HepG2 (cell line): ENCODE measurements around the gene PPP1R13L. TPM values are rescaled to one million over a fixed set of nuclear protein-coding genes. Genes with fewer than 3 reads are reported as not detected.
A peak's percentile ranks its signal among the peaks of the same experiment; 100 is the strongest.

Experiments used
- DRAP1 ChIP-seq: IDR thresholded peaks from 2 replicates; pipeline ENCODE4 v1.6.1; 2016; ENCODE audit warnings: missing genetic modification reagents, missing compliant biosample characterization
- E2F1 ChIP-seq: sonication (generic); formaldehyde crosslinking; IDR thresholded peaks from 2 replicates; pipeline ENCODE4 v1.5.0; 2020; ENCODE audit warnings: missing genetic modification reagents
- ELF3 ChIP-seq: IDR thresholded peaks from 2 replicates; pipeline ENCODE4 v1.6.1; 2016; ENCODE audit warnings: missing genetic modification reagents, missing compliant biosample characterization
- ELF4 ChIP-seq: sonication (generic); formaldehyde crosslinking; IDR thresholded peaks from 2 replicates; pipeline ENCODE4 v1.5.0; 2020; ENCODE audit warnings: missing genetic modification reagents, mild to moderate bottlenecking, moderate library complexity, borderline replicate concordance
- FUBP1 ChIP-seq: sonication (generic); formaldehyde crosslinking; IDR thresholded peaks from 2 replicates; pipeline ENCODE4 v1.5.1; 2020; ENCODE audit warnings: missing genetic modification reagents, mild to moderate bottlenecking, borderline replicate concordance
- HCFC1 ChIP-seq: fragments of 150-350 bp; IDR thresholded peaks from 2 replicates; pipeline ENCODE4 v1.6.1; 2014; ENCODE audit warnings: low read depth, low read length
- JUN ChIP-seq: sonication (generic); formaldehyde crosslinking; IDR thresholded peaks from 2 replicates; pipeline ENCODE4 v1.4.0; 2020; ENCODE audit warnings: mild to moderate bottlenecking, missing genetic modification reagents
- KDM1A ChIP-seq: IDR thresholded peaks from 2 replicates; pipeline ENCODE4 v1.6.1; 2016; ENCODE audit warnings: missing compliant biosample characterization
- KDM3A ChIP-seq: IDR thresholded peaks from 2 replicates; pipeline ENCODE4 v1.6.1; 2018; ENCODE audit warnings: low read depth, missing compliant biosample characterization
- POGZ ChIP-seq: sonication (generic); formaldehyde crosslinking; IDR thresholded peaks from 2 replicates; pipeline ENCODE4 v1.4.0; 2020; ENCODE audit warnings: mild to moderate bottlenecking, missing genetic modification reagents
- RARG ChIP-seq: sonication (generic); formaldehyde crosslinking; IDR thresholded peaks from 2 replicates; pipeline ENCODE4 v1.4.0; 2020; ENCODE audit warnings: low read depth, mild to moderate bottlenecking, missing genetic modification reagents
- RBM22 ChIP-seq: fragments of 200-400 bp; formaldehyde crosslinking; optimal IDR thresholded peaks from 2 replicates; pipeline ENCODE3; 2017; ENCODE audit warnings: mild to moderate bottlenecking, low read length, moderate library complexity
- SIX1 ChIP-seq: sonication (generic); formaldehyde crosslinking; IDR thresholded peaks from 2 replicates; pipeline ENCODE4 v1.4.0; 2020; ENCODE audit warnings: missing genetic modification reagents, borderline replicate concordance
- TEAD2 ChIP-seq: sonication (generic); formaldehyde crosslinking; IDR thresholded peaks from 2 replicates; pipeline ENCODE4 v1.9.0; 2021; ENCODE audit warnings: missing genetic modification reagents
- THRA ChIP-seq: sonication (generic); formaldehyde crosslinking; IDR thresholded peaks from 2 replicates; pipeline ENCODE4 v1.4.0; 2020; ENCODE audit warnings: missing genetic modification reagents, borderline replicate concordance
- XRCC5 ChIP-seq: fragments of 200-400 bp; formaldehyde crosslinking; optimal IDR thresholded peaks from 2 replicates; pipeline ENCODE3; 2017; ENCODE audit warnings: mild to moderate bottlenecking, low read length
- ZHX1 ChIP-seq: sonication (generic); formaldehyde crosslinking; IDR thresholded peaks from 2 replicates; pipeline ENCODE4 v1.8.1; 2022; ENCODE audit warnings: low read depth, mild to moderate bottlenecking, missing genetic modification reagents
- ZNF235 ChIP-seq: sonication (generic); formaldehyde crosslinking; IDR thresholded peaks from 2 replicates; pipeline ENCODE4 v1.8.1; 2023; ENCODE audit warnings: mild to moderate bottlenecking, missing genetic modification reagents, borderline replicate concordance
- ZNF616 ChIP-seq: sonication (generic); formaldehyde crosslinking; IDR thresholded peaks from 2 replicates; pipeline ENCODE4 v1.5.0; 2020; ENCODE audit warnings: low read depth, mild to moderate bottlenecking, missing genetic modification reagents
- ZSCAN31 ChIP-seq: sonication (generic); formaldehyde crosslinking; IDR thresholded peaks from 2 replicates; pipeline ENCODE4 v1.5.0; 2020; ENCODE audit warnings: low read depth, mild to moderate bottlenecking, missing genetic modification reagents
- polyA plus RNA-seq, 8 experiments: library from polyadenylated mRNA; depleted of rRNA in 3 of 8; stranded (reverse) in 7 of 8; unstranded in 1 of 8; fragments of >200 nt; fragmentation: Illumina TruSeq in 4 of 8; extraction: Trizol in 4 of 8; gene quantifications; 2 replicates each; pipeline versions ENCODE4 v1.2.1 to v1.2.3, GENCODE V29; 2011 to 2016; ENCODE audit warnings: low read depth in 4 of 8, missing spikeins in 1 of 8, mixed read lengths in 1 of 8; ENCODE audit not compliant: insufficient read depth in 1 of 8
- total RNA-seq, 5 experiments: library from RNA; depleted of rRNA; stranded (reverse); fragments of >200 nt; fragmentation: Illumina TruSeq; extraction: Trizol; gene quantifications; 2 replicates each; pipeline ENCODE4 v1.2.3, GENCODE V29; 2016; ENCODE audit warnings: low read depth in 1 of 5
- TF ChIP-seq, protein P1 (sequence below): sonication (generic); formaldehyde crosslinking; IDR thresholded peaks from 2 replicates; pipeline ENCODE4 v1.8.0; 2022; ENCODE audit warnings: low read depth, missing genetic modification reagents

PPP1R13L gene
- total and polyA plus RNA-seq, 2 of the 13 experiments (the other 11 are each of a cell fraction or from before 2014, with no cell fraction given) = 1.3 to 6.6 TPM

DNA sequence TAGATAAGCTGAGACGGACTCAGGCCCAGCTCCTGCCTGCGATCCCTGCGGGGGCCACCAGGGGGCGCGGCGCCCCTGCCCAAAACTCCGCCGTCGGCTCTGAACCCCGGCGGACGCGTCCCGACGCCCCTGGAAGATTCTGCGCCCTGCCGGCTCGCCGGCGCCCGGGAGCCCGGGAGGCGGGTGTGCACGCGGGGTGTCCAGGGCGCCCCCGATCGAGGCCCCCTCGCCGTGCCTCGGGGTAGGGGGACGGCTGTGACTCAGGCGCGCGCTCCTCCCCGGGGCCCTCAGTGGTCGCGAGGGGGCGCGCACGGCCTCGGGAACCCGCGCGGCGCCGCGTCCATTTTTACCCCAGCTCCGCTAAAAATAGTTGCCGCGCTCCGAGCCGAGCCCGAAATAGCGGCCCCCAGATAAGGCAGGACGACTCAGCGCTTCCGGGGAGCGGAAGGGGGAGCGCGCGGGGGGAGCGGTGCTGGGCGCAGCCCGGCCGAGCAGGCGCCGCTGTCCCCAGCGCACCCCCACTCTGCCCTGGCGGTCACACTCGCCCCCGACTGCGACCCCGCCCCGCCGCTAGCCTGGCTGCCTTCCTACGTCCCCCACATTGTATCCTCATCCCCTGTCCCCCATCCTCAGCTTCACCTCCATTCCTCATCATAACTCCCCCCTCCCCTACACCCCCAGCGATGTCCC, 34.8 kb upstream of the PPP1R13L start (continued):
- TF ChIP-seq SIX1 (CRISPR knock-in tag) (no peak), ZNF235 (CRISPR knock-in tag) (peak; percentile 71; the same call in 1 of the 2 replicates), THRA (CRISPR knock-in tag) (no peak), KDM1A (no peak), ZHX1 (CRISPR knock-in tag) (0 out of 2 replicates have a peak, but pooled peaks have one; percentile 45), ZNF616 (no peak), E2F1 (no peak), HCFC1 (no peak), KDM3A (CRISPR knock-in tag) (0 out of 2 replicates have a peak, but pooled peaks have one; percentile 34), DRAP1 (CRISPR knock-in tag) (no peak), RBM22 (no peak), RARG (no peak), ELF3 (CRISPR knock-in tag) (no peak; the same call in 1 of the 2 replicates), TEAD2 (no peak), XRCC5 (peak; percentile 69), ELF4 (no peak), POGZ (CRISPR knock-in tag) (no peak), JUN (CRISPR knock-in tag) (no peak), FUBP1 (no peak), ZSCAN31 (no peak)
- TF ChIP-seq, protein P1, sequence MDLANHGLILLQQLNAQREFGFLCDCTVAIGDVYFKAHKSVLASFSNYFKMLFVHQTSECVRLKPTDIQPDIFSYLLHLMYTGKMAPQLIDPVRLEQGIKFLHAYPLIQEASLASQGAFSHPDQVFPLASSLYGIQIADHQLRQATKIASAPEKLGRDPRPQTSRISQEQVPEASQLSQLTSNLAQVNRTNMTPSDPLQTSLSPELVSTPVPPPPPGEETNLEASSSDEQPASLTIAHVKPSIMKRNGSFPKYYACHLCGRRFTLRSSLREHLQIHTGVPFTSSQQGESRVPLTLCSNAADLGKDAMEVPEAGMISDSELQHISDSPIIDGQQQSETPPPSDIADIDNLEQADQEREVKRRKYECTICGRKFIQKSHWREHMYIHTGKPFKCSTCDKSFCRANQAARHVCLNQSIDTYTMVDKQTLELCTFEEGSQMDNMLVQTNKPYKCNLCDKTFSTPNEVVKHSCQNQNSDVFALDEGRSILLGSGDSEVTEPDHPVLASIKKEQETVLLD (CRISPR knock-in tag) = no peak
